ENCODE measurements around the gene LRRC4B.

LRRC4B gene

DNA sequence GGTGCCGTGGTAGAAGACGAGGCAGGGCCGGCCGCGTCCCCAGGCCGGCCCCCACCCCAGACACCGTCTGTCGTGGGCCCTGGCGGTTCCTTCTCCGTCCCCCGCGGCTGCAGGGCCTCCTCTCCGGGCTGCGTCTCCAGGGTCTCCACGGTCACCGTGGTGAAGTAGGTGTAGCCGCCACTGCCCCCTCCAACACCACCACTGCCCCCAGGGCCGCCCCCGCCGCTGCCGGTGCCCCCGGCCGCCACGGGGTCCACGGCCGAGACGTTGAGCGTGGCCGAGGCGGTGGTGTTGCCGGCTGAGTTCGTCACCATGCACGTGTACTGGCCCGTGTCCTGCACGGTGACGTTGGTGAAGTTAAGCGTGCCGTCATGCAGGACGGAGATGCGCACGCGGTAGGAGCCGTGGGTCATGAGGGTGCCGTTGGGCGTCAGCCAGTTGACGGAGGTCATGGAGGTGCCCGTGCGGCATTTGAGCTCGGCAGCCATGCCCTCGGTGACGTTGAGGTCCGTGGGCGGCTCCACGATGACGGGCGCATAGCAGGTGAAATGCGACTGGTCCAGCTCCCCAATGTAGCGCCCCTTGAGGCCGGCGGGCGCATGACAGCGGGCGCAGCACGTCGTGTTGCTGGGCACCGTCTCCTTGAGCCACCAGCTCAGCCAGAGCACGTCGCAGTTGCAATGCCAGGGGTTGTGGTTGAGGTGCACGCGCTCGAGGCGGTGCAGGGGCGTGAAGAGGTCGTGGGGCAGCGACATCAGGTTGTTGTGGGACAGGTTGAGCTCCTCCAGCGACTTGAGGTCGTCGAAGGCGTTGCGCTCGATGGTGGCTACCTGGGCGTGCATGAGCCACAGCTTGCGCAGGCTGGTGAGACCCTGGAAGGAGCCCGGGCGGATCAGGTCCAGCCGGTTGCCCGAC lies 49.9 kb downstream of the LRRC4B start:
- no peak for DNase-seq

DNA sequence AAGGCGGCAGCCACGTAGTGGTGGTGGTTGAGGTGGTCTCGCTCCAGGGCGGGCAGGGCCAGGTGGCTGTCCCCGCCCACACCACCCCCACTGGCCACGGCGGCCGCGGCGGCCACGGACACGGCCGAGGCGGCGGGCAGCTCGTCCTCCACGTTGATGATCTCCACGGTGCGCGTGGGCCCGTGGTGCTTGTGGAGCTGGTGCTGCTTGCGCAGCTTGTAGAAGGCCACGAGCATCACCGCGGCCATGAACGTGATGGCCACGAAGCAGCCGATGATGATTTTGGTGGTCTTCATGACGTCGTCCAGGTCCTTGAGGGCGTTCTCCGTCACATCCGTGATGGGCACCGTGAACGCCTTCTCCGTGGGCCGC lies 50.5 kb downstream of the LRRC4B start:
- DNase-seq: no peak

DNA sequence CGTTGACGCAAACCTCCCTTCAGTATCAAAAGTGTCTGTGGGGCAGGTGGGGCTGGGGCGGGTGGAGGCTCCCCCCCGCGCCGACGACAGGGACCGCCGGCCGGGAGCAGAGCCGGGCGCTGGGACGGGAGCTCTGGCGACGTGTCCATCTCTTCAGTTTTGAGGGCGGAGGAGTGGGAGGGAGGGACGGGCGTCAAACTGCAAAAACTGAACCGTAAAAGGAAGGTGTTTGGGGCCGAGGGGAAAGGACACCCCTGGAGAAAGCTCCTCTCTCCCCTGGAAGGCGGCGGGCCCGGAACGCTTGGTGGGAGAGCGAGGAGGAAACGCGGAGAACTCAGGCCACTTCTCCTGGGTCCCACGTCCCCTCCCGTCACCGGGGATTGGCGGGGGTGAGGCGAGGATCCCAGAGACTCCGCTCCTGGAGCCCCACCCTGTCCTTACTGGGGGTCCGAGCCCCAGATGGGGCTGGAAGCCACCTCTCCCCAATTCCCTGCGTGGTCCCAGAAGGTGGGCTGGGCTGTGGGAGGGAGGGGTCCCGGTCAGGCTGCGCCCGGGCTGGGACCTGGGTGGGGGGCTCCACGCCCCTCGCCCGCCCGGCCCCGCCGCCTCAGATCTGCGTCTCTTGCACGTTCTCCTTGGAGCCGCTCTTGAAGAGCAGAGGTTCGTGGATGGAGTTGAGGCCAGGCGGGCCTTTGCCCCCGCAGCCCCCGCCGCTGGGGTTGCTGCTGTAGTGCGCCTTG lies 51.1 kb downstream of the LRRC4B start:
- DNase-seq: no peak

DNA sequence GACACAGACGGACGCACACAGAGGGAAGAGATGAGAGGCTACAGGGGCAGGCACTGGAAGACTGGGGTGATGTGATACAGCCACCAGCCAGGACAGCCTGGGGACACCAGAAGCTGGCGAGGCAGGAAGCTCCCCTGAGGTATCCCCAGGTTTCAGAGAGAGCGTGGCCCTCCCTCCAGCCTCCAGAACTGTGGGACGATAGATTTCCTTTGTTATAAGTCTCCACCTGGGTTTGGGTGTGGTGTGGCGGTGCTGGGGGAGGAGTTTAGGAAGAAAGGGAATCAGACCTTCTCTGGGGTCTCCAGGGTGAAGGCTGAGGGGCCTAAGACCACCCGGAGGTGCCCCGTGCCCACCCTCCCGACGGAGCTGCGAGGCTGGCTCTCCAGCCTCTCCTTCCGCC lies 51.8 kb downstream of the LRRC4B start:
- DNase-seq: no peak

DNA sequence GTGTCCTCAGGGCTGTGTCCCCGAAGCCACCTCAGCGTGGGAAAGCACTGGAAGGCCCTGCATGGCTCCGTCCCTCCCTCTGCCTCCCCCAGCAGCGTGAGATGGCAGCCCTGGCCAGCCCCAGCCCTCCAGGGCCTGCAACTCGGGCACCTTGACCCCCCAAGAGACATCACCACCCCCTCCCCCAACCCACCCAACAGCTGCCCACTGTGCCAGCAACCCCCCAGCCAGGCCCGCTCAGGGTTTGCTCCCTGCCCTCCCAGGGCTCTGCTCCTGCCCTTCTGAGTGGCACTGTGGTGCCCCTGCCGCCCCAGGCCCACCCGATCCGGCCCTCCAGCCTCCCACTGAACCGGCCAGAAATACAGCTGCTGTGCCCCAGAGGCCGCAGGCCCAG lies 53.1 kb downstream of the LRRC4B start:
- DNase-seq: no peak

DNA sequence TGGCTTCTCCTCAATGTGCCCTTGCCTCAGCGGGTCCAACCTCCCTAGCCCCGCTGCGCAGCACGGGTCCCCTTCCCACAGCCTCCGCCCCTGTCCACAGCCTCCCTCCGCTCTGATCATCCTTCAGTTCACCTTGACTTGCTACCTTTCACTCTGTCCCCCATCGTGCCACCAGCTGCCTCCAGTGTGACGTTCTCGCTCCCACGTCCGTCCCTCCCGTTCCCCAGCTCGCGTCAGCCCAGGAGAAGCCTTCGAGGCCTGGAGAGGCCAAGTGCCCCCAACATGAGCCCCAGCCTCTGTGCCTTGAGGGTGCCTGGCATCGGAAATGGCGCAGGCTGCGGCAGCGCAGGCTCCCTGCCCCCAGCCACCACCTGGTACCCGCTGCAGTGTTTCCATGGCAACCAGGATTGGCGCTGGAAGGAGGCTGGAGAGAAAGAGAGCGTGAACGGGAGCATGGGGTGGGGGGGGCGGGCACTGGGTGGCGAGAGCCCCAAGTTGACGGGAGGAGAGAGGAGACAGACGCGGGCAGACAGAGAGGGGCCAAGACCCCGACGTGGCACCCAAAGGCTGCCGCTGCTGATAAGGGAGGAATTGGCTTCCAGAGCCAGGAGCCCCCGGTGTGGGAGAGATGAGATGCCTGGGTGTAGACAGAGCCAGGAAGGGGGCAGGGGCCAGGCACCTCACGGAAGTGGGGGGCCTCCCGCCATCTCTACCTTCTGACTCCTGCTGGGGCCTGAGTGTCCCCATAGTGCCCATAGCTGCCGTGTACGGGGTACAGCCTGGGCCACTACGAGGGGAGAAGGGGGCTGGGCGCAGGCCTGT lies 53.7 kb downstream of the LRRC4B start:
- no peak for DNase-seq

DNA sequence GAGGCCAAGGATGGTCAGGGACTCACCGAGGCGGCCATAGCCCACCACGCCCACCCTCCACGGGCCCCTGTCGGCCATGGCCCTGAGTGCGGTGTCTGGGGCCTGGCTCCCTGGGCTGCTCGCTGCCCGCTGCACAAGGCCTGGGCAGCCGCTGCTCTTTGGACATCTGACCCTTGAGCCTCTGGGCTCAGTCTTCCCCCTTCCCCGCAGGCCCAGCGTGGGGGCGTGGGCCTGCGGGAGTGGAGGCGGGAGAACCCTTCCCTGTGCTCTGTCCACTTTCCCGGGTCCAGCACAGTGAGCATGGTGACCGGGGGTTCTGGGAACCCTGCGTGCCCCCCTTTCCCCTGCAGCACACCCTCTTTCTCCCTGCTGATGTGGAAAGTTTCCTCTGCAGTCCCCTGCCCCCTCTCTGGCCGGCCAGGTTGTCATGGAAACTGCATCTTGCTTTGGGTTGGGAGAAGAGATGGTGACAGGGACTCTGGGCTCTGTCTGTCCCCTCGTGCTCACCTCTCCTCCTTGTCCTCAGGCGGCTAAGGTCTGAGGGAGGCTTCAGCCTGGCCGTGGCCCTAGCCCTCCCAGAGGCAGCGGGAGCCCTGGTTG lies 54.4 kb downstream of the LRRC4B start, which contains the start of gene ASPDH:
ASPDH (minus strand) TSS at position 168 of the 600 bp plus-strand sequence; CDS start at position 78, 90 bp downstream.
- no peak for DNase-seq

DNA sequence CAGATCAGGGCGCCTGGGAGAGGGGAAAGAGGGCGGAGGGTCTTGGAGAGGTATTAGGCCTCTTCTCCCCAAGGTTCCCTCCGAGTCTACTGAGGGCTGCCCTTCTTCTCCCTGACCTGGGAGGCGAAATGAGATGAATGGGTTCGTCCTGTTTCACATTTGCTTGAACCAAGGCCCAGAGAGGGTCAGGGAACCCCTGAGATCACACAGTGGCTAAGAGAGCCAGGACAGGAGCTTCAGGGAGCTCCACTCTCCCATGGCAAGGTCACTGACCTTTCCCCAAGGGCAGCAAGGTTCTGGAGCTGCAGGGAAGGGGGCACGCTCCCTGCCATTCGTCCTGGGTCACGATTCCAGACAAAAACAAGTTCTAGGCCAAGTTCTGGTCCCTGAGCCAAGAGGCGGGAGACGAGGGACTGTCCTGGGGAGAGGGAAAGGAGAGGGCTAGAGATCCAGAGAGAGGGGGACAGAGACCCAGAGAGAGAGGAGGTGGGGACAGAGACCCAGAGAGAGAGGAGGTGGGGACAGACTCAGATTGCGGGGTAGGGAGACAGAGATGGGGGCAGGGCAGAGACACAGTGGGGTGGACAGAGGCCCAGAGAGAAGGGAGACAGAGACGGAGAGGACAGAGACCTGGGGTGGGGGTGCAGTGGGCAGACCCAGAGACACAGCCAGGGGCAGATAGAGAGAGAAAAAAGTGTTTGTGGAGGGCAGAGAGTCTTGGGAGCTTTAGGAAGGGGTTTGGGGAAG lies 55.1 kb downstream of the LRRC4B start:
- DNase-seq: no peak

DNA sequence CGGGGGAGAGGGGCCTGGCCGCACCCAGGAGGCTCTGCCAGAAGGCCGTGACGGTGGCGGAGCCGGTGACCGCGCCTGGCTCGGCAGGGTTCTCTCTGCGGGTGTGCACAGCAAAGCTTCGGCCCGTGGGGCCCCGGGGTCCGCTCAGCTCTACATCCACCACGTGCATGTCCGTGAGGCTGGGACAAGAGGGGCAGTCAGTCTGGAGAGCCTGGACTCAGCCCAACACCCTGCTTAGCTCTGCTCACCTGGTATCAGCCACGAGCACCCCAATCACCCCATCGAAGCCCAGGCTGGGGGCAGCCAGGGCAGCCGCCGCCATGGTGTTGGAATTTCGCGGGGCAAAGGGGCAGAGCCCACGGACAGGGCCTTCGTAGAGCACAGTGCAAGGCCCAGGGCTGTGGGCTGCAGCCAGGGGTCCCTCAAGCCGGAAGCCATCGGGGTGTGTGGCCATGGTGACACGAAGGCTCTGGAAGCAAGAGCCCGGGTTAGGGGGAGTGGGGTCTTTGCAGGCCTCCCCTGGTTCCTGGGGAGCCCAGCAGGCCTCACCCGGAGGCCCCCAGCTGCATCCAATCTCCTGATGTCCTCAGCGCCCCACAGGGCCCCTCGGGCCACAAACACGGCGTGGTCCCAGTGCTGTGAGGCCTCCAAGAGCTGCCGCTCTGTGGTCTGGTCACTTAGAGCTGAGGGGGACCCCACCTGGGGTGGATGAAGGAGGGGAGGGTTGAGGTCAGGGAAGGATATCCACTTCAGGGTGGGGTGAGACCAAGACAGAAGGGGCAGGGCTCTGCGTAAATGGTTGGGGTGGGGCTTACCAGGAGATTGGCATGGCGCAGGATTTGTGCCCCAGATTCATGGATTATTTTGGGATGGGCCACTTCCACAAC lies 55.9 kb downstream of the LRRC4B start:
- DNase-seq: no peak

DNA sequence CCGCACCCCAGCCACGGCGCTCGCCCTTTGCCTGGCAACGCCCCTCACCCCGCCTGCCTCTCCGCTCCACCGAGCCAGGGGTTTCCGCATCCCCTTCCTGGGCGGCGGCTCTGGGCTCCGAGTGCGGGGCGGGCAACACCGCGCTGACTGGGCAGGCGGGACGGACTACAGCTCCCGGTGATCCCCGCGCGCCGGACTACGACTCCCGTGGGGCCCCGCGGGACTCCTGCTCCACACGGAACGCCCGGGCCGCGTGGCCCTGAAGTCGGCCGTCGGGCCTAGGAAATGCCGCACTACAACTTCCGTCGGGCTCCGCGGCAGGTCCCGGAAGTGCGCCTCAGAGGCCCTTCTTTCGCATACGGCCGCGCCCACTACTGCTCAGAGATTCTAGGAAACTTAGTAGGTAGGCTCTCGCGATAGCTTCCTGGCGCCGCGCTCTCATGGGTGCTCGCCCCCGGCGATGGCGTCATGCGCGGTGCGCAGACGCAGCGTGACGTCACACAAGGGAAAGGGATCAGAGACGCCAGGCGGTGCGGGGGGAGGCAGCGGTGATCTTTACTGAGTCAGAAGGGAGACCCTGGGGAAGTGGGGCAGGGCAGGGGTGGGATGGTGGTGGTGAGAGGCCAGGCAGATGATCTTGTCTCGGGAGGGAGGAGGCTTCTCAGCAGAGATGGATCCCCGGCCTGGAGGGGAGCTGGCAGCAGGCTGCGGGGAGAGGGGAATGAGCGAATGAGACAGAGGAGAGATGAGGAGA lies 57.0 kb downstream of the LRRC4B start, which contains the start of gene JOSD2:
JOSD2 (minus strand) TSS at position 123 of the 754 bp plus-strand sequence. CDS start 760 bp downstream, outside the sequence.
- DNase-seq: peak; percentile 91 to 92

DNA sequence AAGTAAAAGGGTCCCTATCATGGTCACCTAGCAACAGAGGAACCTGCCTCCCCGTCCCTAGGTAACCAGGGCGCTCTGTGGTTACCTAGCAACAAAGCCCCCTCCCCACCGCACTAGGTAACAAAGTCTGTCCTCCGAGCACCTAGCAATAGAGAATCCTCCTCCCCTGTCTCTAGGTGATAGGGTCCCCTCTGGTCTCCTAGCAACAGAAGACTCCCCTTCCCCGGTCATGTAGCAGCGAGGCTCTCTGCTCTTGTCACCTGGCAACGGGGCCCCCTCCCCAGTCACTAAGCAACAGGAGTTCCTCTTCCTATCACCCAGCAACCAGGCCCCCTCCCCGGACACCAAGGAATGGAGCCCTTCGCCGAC lies 57.6 kb downstream of the LRRC4B start:
- no peak for DNase-seq

DNA sequence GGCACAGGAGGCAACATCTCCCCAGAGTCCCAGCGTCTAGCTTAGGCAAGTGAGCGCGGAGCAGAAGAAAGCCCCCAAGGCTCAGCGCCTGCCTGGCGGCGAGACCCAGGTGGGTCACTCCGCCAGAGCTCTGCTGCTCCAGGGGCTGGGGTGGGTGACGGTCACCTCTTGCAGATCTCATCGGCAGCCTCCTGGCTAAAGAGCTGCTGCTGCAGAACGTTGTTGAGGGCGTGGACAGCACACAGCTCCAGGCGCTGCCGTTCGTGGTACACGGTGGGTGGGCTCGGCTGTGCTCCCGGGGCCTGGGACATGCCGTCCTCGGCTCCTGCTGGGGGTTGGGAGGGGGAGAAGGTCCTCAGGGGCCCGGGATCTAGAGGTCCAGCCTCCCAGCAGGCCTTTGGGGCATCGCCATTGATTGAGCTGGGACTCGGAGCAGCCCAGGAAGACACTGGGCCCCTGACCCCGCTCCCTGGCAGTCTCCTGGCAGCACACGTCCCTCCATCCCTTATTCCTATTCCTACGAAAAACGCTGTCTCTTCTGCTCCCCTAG lies 58.0 kb downstream of the LRRC4B start:
- DNase-seq: no peak

DNA sequence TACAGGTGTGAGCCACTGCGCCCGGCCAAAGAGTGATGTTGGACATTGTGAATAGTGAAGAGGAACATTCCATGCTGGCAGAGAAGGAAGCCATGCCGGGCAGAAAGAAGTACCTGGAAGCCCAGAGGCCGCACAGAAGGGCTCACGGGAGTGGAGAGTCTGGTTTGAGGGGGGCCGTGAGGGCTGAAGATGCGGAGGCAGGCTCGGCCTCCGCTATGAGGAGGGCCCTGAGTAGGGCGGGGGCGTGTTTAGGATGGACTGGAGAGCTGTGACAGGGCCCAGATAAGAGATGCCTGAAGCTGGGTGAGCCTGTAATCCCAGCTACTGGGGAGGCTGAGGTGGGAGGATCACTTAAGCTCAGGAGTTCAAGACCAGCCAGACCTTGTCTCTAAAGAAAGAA lies 58.9 kb downstream of the LRRC4B start:
- DNase-seq: no peak

DNA sequence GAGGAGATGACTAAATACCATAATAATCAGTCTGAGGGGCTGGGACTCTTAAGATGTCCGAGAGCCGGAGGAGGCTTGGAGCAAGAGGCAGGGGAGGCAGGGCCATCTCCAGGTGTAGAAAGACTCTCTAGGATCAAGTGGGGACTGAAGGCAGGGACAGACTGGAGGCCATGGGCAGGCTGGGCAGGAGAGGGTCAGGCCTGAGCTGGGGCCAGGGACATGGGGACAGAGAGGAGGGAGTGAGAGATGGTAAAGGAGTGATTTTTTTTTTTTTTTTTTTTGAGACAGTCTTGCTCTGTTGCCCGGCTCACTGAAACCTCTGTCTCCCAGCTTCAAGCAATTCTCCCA lies 59.4 kb downstream of the LRRC4B start:
- DNase-seq: no peak

DNA sequence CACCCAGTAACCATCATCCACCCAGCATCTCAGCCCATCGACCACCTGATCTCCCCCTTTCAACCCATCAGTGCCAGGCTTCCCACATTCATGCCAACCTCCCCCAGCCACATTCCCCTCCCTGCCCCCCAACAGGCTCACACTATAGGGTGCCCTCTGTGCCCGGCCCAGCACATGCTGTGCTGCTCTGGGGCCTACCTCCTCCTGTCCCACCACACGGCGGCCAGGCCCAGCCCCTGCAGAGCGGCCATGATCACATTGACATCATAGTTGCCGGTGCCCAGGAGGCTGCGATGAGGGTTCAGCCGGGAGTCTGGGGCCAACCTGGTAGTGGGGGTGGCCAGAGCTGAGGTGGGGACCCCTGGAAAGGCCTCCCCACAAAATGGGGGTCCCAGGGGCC lies 60.9 kb downstream of the LRRC4B start:
- DNase-seq: no peak

DNA sequence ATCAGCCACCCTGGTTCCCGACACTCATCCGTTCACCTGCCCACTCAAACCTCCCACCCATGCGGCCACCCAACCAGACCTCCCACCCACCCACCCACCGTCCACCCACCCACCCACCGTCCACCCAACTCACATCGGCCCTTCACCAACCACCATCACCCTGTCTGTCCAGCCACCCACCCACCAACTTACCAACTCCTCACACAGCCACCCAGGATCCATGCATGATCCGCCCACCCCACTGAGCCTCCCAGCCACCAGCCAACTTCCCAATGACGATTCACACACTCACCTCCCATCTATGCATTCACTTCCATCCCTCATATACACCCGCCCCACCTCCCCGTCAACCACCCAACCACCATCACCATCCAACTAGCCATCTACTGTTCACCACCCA lies 61.5 kb downstream of the LRRC4B start:
- no peak for DNase-seq

DNA sequence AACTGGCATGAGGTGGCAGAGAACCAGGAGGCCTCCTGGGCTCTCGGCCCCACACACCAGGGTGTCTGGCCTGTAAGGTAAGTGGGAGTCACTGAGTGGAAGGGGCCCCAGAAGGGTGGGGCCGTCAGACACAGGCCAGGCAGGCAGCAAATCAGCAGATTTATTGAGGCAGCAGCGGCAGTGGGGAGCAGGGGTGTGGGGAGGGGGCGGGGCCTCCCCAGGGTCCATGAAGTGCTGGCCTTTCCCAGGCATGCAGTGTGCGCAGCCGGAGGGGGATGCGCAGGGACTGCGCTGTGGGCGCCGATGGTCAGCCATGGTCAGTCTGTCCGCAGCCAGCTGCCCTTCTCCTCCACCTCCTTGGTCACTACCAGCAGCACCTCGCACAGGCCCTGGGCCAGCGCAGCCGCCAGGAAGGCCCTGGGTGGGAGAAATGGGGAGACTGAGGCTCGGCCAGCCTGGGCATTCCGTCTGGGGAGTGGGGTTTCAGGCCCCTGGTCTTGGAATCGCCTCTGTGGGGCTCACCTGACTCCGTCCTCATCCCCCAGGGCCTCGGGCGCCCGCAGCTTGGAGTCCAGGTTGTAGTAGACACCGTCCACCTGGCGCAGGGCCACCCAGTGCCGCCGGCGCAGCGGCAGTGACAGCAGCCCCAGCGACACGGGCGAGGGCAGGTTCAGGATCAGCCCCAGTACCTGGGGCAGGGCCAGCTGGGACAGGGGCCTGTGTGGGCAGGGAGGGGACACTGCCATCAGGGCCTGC lies 62.2 kb downstream of the LRRC4B start:
- DNase-seq: no peak

DNA sequence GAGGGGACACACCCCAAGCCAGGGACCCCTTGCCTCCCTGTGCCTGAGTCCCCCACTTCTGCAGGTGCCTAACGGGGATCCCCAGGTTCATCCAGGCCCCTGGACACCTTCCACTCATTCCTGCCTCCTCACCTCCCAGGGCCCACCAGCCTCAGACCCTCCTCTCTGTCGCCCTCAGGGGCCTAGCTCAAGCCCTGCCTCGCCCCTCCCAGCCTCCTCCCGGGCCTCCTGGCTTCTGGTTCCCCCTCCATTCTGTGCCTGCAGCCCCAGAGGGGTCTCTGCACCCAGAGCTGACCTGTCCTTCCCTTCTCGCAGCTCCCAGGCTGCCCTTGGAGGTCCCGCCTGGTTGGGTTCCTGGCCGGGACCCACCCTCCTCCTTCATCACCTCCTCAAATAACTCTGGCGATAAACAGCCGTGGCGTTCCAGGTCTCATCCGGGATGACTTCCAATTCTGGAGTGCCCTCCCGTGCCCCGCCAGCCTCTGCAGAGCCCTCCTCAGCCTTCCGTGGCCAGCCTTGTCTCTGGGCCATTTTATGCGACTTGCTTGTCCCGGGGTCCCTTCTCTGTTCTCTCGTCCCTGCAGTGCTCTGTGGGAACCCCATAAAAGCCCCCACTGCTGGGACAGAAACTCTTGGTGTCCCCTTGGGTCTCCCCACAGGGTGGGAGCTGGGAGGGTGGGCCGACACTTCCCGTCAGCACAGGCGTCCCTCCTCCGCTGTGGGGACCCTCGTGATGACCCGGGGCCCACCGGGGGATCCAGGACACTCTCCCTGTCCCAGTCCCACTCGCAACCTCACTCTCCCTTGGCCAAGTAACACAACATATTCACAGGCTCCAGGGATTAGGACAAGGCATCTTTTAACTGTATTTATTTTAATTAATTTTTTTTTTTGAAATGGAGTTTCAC lies 66.4 kb downstream of the LRRC4B start:
- DNase-seq: no peak
